Measurements from ENCODE around the gene CTDSP2. TPM values are rescaled to one million over a fixed set of nuclear protein-coding genes. Genes with fewer than 3 reads are reported as not detected.
"Not testable (repeated sequence)": the region's sequence is repeated elsewhere in the genome, so short reads cannot be mapped to it uniquely, and the experiment has no call there.

CTDSP2 gene
- total RNA-seq, 1 donor from 2014 or later, result 83.2 TPM

GRCh38 chr12:57821474-57822214, 24.9 kb downstream of the CTDSP2 start:
- no peak overlapping the region for H3K27ac Mint-ChIP-seq (ENCODE audit: unreplicated experiment)

GRCh38 chr12:57821015-57821414, 25.5 kb downstream of the CTDSP2 start:
- H3K27ac Mint-ChIP-seq (ENCODE audit: unreplicated experiment); DNase-seq (ENCODE audit: low read depth, low spot score); H3K4me3 Mint-ChIP-seq; H3K27me3 Mint-ChIP-seq (ENCODE audit: low read depth); H3K36me3 Mint-ChIP-seq (ENCODE audit: low read depth); H3K9me3 Mint-ChIP-seq; H3K4me1 Mint-ChIP-seq: not testable (repeated sequence)

More at GRCh38 chr12:57821474-57822214, 24.9 kb downstream of the CTDSP2 start:
- H3K4me3 Mint-ChIP-seq, result no peak overlapping the region
- H3K27me3 Mint-ChIP-seq (ENCODE audit: low read depth), result no peaks in the 10 kb centered on the region
- H3K4me1 Mint-ChIP-seq, result no peaks in the 10 kb centered on the region
- TF ChIP-seq CTCF (conservative IDR thresholded peaks at IDR 0.05), result no peak
- H3K36me3 Mint-ChIP-seq (ENCODE audit: low read depth), result peaks cover 7% of the 10 kb centered on the region
- no peaks in the 10 kb centered on the region for H3K9me3 Mint-ChIP-seq
- DNase-seq (ENCODE audit: low read depth, low spot score), result no peak

- H3K27ac Mint-ChIP-seq (ENCODE audit: unreplicated experiment); H3K9me3 Mint-ChIP-seq; H3K27me3 Mint-ChIP-seq (ENCODE audit: low read depth); H3K4me3 Mint-ChIP-seq; H3K4me1 Mint-ChIP-seq; DNase-seq (ENCODE audit: low read depth, low spot score); H3K36me3 Mint-ChIP-seq (ENCODE audit: low read depth): not testable (repeated sequence)
Observed at GRCh38 chr12:57820119-57820518, 26.4 kb downstream of the CTDSP2 start.

DNA sequence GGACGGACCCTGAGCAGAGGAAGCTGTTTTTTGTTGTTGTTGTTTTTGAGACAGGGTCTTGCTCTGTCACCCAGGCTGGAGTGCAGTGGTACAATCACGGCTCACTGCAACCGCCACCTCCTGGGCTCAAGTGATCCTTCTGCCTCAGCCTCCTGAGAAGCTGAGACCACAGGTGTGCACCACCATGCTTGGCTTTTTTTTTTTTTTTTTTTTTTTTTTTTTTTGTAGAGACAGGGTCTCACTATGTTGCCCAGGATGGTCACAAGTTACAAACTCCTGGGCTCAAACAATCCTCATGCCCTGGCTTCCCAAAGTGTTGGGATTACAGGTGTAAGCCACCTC, 28.6 kb downstream of the CTDSP2 start:
- not testable (repeated sequence) for H3K27ac Mint-ChIP-seq (ENCODE audit: unreplicated experiment); H3K4me3 Mint-ChIP-seq; H3K4me1 Mint-ChIP-seq; H3K36me3 Mint-ChIP-seq (ENCODE audit: low read depth); H3K27me3 Mint-ChIP-seq (ENCODE audit: low read depth); DNase-seq (ENCODE audit: low read depth, low spot score); H3K9me3 Mint-ChIP-seq

- H3K27me3 Mint-ChIP-seq (ENCODE audit: low read depth), result no peaks in the 10 kb centered on the region
- no peaks in the 10 kb centered on the region for H3K4me1 Mint-ChIP-seq
- no peak for TF ChIP-seq CTCF (conservative IDR thresholded peaks at IDR 0.05)
- no peaks in the 10 kb centered on the region for H3K9me3 Mint-ChIP-seq
- DNase-seq (ENCODE audit: low read depth, low spot score), result no peak
- no peak overlapping the region for H3K4me3 Mint-ChIP-seq
- no peak overlapping the region for H3K27ac Mint-ChIP-seq (ENCODE audit: unreplicated experiment)
- H3K36me3 Mint-ChIP-seq (ENCODE audit: low read depth), result no peaks in the 10 kb centered on the region
Observed at GRCh38 chr12:57817261-57817989, 29.1 kb downstream of the CTDSP2 start.

DNA sequence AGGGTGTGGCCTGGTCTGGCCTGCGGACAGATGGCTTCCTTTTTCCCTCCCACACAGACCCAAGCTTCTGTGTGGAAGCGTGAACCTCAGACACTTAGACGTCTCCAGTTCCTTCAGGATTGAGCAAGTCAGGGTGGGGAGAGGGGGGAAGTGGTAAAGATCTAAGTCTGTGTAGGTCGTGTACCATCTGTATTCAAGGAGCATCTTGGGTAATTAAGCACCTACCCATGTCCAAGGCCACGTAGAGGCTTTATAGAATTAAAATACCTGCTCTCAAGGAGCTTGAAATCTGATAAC, 29.7 kb downstream of the CTDSP2 start:
- Mint-ChIP-seq H3K4me3 (no peak overlapping the region), H3K27ac (ENCODE audit: unreplicated experiment) (no peak overlapping the region), H3K9me3 (no peaks in the 10 kb centered on the region), H3K4me1 (no peaks in the 10 kb centered on the region), H3K36me3 (ENCODE audit: low read depth) (no peaks in the 10 kb centered on the region), H3K27me3 (ENCODE audit: low read depth) (no peaks in the 10 kb centered on the region)
- no peak for TF ChIP-seq CTCF (conservative IDR thresholded peaks at IDR 0.05)
- DNase-seq (ENCODE audit: low read depth, low spot score), result no peak

Data from neural crest cell (in vitro differentiated cells).